ENCODE results near the gene ACTG2.

Gene ACTG2

DNA sequence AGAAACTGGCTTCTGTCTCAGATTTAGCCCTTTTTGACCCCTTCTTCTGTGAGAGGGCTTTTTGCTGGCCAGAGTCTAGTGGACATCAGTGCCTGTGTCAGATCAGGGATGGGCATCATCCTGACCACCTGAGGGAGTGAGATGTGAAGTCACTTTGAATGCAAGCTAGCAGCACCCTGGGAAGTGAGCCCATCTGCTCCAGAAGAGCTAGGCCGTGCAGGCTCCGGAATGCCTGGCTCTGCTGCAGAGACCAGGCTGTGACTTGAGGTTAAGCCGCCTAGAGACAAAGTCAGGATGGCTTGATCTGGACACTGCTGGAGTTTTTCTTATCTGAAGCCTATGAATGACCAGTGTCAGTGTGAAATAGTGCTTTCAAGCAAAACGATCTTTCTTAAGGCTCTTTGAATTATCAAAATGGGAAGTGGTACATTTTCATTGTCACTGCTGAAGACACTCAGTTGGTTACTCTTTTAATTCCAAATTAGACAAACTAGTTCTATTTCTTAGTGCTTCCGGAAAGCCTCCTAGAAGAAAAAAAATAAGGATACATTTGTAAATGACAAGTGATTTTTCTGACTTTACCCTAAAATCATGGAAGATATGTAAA lies 54.7 kb downstream of the ACTG2 start:
- H4K91ac ChIP-seq (ENCODE audit: low read depth, low read length, poor library complexity): no peak overlapping the region
- no peak overlapping the region for H3K27ac ChIP-seq (replicated peaks; ENCODE audit: low read length)
- H2AFZ ChIP-seq (ENCODE audit: low read length): no peak overlapping the region
- no peak overlapping the region for H3K23ac ChIP-seq (ENCODE audit: low read depth, low read length, poor library complexity)
- H3K36me3 ChIP-seq (replicated peaks in 1 of 2; ENCODE audit: control insufficient read depth in 2 of 2, insufficient read depth in 2 of 2, low read length in 2 of 2): peaks cover 28 to 98% of the 10 kb centered on the region in 2 donors
- no CpG with 5 or more reads among the region's 5 CpGs for WGBS, 2 donors (ENCODE audit: extremely low coverage in 2 of 2, insufficient read length in 2 of 2, insufficient replicate concordance in 1 of 2)
- no peak overlapping the region for H2BK120ac ChIP-seq (ENCODE audit: low read depth, low read length)
- no peaks in the 10 kb centered on the region for H3K4me1 ChIP-seq (ENCODE audit: control insufficient read depth in 2 of 2, insufficient read depth in 1 of 2, low read depth in 1 of 2, low read length in 2 of 2)
- H3K9ac ChIP-seq (ENCODE audit: low read depth, low read length, poor library complexity): no peak overlapping the region
- no peak overlapping the region for H3K4ac ChIP-seq (ENCODE audit: low read length)
- H4K8ac ChIP-seq (ENCODE audit: low read depth, low read length): no peak overlapping the region
- H2AK5ac ChIP-seq (ENCODE audit: low read depth, low read length): no peak overlapping the region
- no peak overlapping the region for H3K4me2 ChIP-seq (ENCODE audit: insufficient read depth, low read length, poor library complexity, severe bottlenecking)
- no peak overlapping the region for H2BK5ac ChIP-seq (ENCODE audit: low read length)
- H3K79me1 ChIP-seq (ENCODE audit: low read depth, low read length): no peaks in the 10 kb centered on the region
- H3K14ac ChIP-seq (ENCODE audit: low read length): no peak overlapping the region
- no peak for DNase-seq (ENCODE audit: low spot score)
- no peak overlapping the region for H2BK15ac ChIP-seq (ENCODE audit: low read length)
- no peak overlapping the region for H3K4me3 ChIP-seq (ENCODE audit: low read length in 2 of 2)
- no peaks in the 10 kb centered on the region for H3K9me3 ChIP-seq (replicated peaks in 1 of 2; ENCODE audit: control insufficient read depth in 2 of 2, insufficient read depth in 1 of 2, low read depth in 1 of 2, low read length in 2 of 2)
- H3K18ac ChIP-seq (ENCODE audit: low read length): no peak overlapping the region
- no peak overlapping the region for H2BK12ac ChIP-seq (ENCODE audit: low read length)
- H3K27me3 ChIP-seq (ENCODE audit: control insufficient read depth in 3 of 3, insufficient read depth in 3 of 3, low read depth in 1 of 3, low read length in 3 of 3): no peaks in the 10 kb centered on the region

DNA sequence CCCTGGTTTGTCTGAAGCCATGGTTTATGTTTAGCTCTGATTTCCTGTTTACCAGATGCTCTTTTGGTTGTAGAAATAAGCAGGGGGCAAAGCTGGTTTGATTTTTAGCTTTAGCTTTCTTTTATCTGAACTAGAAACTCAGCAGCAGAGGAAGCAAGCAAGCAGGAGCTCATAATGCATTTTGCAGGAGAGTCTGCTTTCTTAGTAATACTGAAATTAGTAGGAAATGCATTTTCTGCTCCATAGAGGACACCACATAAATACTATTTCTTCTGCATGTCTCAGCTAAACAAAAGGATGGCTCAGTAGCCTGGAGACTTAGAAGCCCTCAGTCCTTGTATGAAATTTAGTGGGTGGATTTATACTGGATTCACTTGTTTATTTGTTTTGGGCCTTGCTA lies 57.0 kb downstream of the ACTG2 start:
- no peak for DNase-seq (ENCODE audit: low spot score)
- no peak overlapping the region for H3K14ac ChIP-seq (ENCODE audit: low read length)
- H2BK5ac ChIP-seq (ENCODE audit: low read length): no peak overlapping the region
- no peak overlapping the region for H3K23ac ChIP-seq (ENCODE audit: low read depth, low read length, poor library complexity)
- no peak overlapping the region for H2BK12ac ChIP-seq (ENCODE audit: low read length)
- no peak overlapping the region for H3K4me2 ChIP-seq (ENCODE audit: insufficient read depth, low read length, poor library complexity, severe bottlenecking)
- H4K91ac ChIP-seq (ENCODE audit: low read depth, low read length, poor library complexity): no peak overlapping the region
- H2AFZ ChIP-seq (ENCODE audit: low read length): no peak overlapping the region
- H2AK5ac ChIP-seq (ENCODE audit: low read depth, low read length): no peak overlapping the region
- no peak overlapping the region for H4K8ac ChIP-seq (ENCODE audit: low read depth, low read length)
- no peaks in the 10 kb centered on the region for H3K27me3 ChIP-seq (ENCODE audit: control insufficient read depth in 3 of 3, insufficient read depth in 3 of 3, low read depth in 1 of 3, low read length in 3 of 3)
- peaks cover 36 to 96% of the 10 kb centered on the region in 2 donors for H3K36me3 ChIP-seq (replicated peaks in 1 of 2; ENCODE audit: control insufficient read depth in 2 of 2, insufficient read depth in 2 of 2, low read length in 2 of 2)
- no peak overlapping the region for H2BK120ac ChIP-seq (ENCODE audit: low read depth, low read length)
- H3K4me1 ChIP-seq (ENCODE audit: control insufficient read depth in 2 of 2, insufficient read depth in 1 of 2, low read depth in 1 of 2, low read length in 2 of 2): no peaks in the 10 kb centered on the region
- H3K9me3 ChIP-seq (replicated peaks in 1 of 2; ENCODE audit: control insufficient read depth in 2 of 2, insufficient read depth in 1 of 2, low read depth in 1 of 2, low read length in 2 of 2): no peaks in the 10 kb centered on the region
- H3K4ac ChIP-seq (ENCODE audit: low read length): no peak overlapping the region
- no peak overlapping the region for H3K9ac ChIP-seq (ENCODE audit: low read depth, low read length, poor library complexity)
- H3K79me1 ChIP-seq (ENCODE audit: low read depth, low read length): no peaks in the 10 kb centered on the region
- no peak overlapping the region for H2BK15ac ChIP-seq (ENCODE audit: low read length)
- no peak overlapping the region for H3K27ac ChIP-seq (replicated peaks; ENCODE audit: low read length)
- H3K4me3 ChIP-seq (ENCODE audit: low read length in 2 of 2): no peak overlapping the region
- H3K18ac ChIP-seq (ENCODE audit: low read length): no peak overlapping the region

DNA sequence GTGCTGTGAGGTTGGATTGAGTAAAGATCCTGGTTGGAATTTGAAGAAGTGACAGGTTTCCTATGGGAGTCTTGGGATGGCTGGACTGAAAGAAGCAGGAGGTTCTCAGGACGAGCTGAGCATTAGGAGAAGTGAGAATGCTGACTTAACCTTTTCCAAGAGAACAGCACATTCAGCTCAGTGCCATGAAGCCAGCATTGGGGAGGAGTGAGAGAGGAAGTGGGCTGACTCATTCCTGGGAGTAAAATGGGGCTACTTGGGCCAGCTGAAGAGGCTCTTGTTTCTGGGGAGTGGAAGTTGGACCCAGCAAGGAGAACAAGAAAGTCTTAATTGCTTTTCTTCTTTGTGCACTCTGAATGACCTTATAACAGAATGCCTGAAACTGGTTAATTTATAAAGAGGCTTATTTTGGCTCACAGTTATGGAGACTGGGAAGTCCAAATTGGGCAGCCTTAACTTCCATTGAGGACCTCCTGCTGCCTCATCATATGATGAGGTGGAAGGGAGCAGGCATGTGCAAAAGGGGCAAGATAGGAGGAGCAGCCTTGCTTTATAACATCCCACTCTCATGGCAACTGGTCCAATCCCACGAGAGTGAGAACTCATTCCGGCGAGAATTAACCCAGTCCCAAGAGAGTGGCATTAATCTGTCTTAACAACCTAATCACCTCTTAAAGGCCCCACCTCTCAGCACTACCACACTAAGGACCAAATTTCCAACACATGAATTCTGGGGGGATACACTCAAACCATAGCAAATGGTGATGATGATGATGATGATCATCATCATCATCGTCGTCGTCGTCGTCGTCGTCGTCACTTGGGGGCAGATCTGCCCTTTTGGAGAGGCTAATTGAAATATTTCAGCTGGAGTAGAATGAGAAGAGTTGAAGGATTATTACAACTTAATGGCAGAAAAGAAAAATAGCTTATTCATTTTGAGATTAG lies 60.0 kb downstream of the ACTG2 start:
- Histone ChIP-seq H3K4me3 (ENCODE audit: low read length in 2 of 2) (no peak overlapping the region), H2BK15ac (ENCODE audit: low read length) (no peak overlapping the region), H2BK5ac (ENCODE audit: low read length) (no peak overlapping the region), H3K27ac (replicated peaks; ENCODE audit: low read length) (no peak overlapping the region), H3K14ac (ENCODE audit: low read length) (no peak overlapping the region), H3K79me1 (ENCODE audit: low read depth, low read length) (no peaks in the 10 kb centered on the region), H3K23ac (ENCODE audit: low read depth, low read length, poor library complexity) (no peak overlapping the region), H3K9me3 (replicated peaks in 1 of 2; ENCODE audit: control insufficient read depth in 2 of 2, insufficient read depth in 1 of 2, low read depth in 1 of 2, low read length in 2 of 2) (no peaks in the 10 kb centered on the region), H4K91ac (ENCODE audit: low read depth, low read length, poor library complexity) (no peak overlapping the region), H3K36me3 (replicated peaks in 1 of 2; ENCODE audit: control insufficient read depth in 2 of 2, insufficient read depth in 2 of 2, low read length in 2 of 2) (peaks cover 33 to 96% of the 10 kb centered on the region in 2 donors), H2AFZ (ENCODE audit: low read length) (no peak overlapping the region), H3K4ac (ENCODE audit: low read length) (no peak overlapping the region), H3K4me1 (ENCODE audit: control insufficient read depth in 2 of 2, insufficient read depth in 1 of 2, low read depth in 1 of 2, low read length in 2 of 2) (no peaks in the 10 kb centered on the region), H3K9ac (ENCODE audit: low read depth, low read length, poor library complexity) (no peak overlapping the region), H3K18ac (ENCODE audit: low read length) (no peak overlapping the region), H4K8ac (ENCODE audit: low read depth, low read length) (no peak overlapping the region), H3K27me3 (ENCODE audit: control insufficient read depth in 3 of 3, insufficient read depth in 3 of 3, low read depth in 1 of 3, low read length in 3 of 3) (no peaks in the 10 kb centered on the region), H3K4me2 (ENCODE audit: insufficient read depth, low read length, poor library complexity, severe bottlenecking) (no peak overlapping the region), H2AK5ac (ENCODE audit: low read depth, low read length) (no peak overlapping the region), H2BK12ac (ENCODE audit: low read length) (no peak overlapping the region), H2BK120ac (ENCODE audit: low read depth, low read length) (no peak overlapping the region)
- WGBS, 2 donors (ENCODE audit: extremely low coverage in 2 of 2, insufficient read length in 2 of 2, insufficient replicate concordance in 1 of 2): no CpG with 5 or more reads among the region's 12 CpGs
- no peak for DNase-seq (ENCODE audit: low spot score)

DNA sequence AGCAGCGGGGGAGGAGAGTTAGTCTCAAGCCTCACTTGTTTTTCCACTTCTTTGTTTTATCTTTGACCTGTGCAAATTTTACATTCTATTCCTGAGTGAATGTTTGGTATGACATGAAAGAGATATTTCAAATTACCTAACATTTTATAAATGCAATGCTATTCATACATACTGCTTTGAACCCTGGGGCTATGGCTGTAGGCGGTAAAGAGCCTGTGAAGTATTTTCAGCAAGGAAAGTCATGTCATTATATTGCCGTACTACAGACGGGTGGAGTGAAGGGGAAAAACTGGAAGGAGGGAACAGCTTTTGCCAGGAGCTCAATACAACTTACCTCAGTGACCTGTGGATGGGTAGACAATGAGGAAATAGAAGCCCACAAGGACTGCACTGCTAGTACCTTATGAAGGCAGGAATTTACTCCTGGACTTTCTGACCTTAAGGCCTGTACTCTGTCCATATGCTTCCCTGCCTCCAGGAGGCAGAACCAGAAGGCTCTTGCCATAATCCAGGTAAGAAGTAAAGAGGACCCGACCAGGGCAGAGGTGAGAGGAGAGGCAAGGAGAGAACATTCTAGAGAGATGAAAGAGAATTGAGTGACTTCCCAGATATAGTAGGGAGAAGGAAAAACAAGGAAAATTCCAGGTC lies 63.5 kb downstream of the ACTG2 start:
- Histone ChIP-seq H3K9me3 (replicated peaks in 1 of 2; ENCODE audit: control insufficient read depth in 2 of 2, insufficient read depth in 1 of 2, low read depth in 1 of 2, low read length in 2 of 2) (no peaks in the 10 kb centered on the region), H3K9ac (ENCODE audit: low read depth, low read length, poor library complexity) (no peak overlapping the region), H3K27ac (replicated peaks; ENCODE audit: low read length) (no peak overlapping the region), H3K4me2 (ENCODE audit: insufficient read depth, low read length, poor library complexity, severe bottlenecking) (no peak overlapping the region), H3K18ac (ENCODE audit: low read length) (no peak overlapping the region), H3K23ac (ENCODE audit: low read depth, low read length, poor library complexity) (no peak overlapping the region), H3K36me3 (replicated peaks in 1 of 2; ENCODE audit: control insufficient read depth in 2 of 2, insufficient read depth in 2 of 2, low read length in 2 of 2) (peaks cover 27 to 92% of the 10 kb centered on the region in 2 donors), H3K14ac (ENCODE audit: low read length) (no peak overlapping the region), H3K27me3 (ENCODE audit: control insufficient read depth in 3 of 3, insufficient read depth in 3 of 3, low read depth in 1 of 3, low read length in 3 of 3) (no peaks in the 10 kb centered on the region), H2BK15ac (ENCODE audit: low read length) (no peak overlapping the region), H3K4ac (ENCODE audit: low read length) (no peak overlapping the region), H3K79me1 (ENCODE audit: low read depth, low read length) (no peaks in the 10 kb centered on the region), H3K4me1 (ENCODE audit: control insufficient read depth in 2 of 2, insufficient read depth in 1 of 2, low read depth in 1 of 2, low read length in 2 of 2) (no peaks in the 10 kb centered on the region), H3K4me3 (ENCODE audit: low read length in 2 of 2) (no peak overlapping the region), H2AFZ (ENCODE audit: low read length) (no peak overlapping the region), H2AK5ac (ENCODE audit: low read depth, low read length) (no peak overlapping the region), H4K91ac (ENCODE audit: low read depth, low read length, poor library complexity) (no peak overlapping the region), H2BK12ac (ENCODE audit: low read length) (no peak overlapping the region), H2BK5ac (ENCODE audit: low read length) (no peak overlapping the region), H4K8ac (ENCODE audit: low read depth, low read length) (no peak overlapping the region), H2BK120ac (ENCODE audit: low read depth, low read length) (no peak overlapping the region)
- no peak for DNase-seq (ENCODE audit: low spot score)
- no CpG with 5 or more reads among the region's 5 CpGs for WGBS, 2 donors (ENCODE audit: extremely low coverage in 2 of 2, insufficient read length in 2 of 2, insufficient replicate concordance in 1 of 2)
